Panc1 (cell line): ENCODE measurements around the gene FAM221B. TPM values are rescaled to one million over a fixed set of nuclear protein-coding genes. Genes with fewer than 3 reads are reported as not detected.

Experiments used
- ATAC-seq: fragments of 200-7000 bp; cut with Tn5 transposase; 2 replicates; pipeline ENCODE4 v1.9.1; 2020; ENCODE audit warnings: mild to moderate bottlenecking, moderate library complexity
- BruUV-seq: library from RNA; stranded (reverse); fragments of 400-500 nt; replicated peaks from 2 replicates; lab custom pipeline; 2021; lab: Mats Ljungman, UMichigan
- CTCF ChIA-PET: fragments of 300-600 bp; sonication (Branson Sonifier 250); formaldehyde crosslinking; loops from one replicate; lab custom pipeline; 2022; ENCODE audit warnings: antibody characterized with exemption; lab: Charles Lee
- POLR2A ChIA-PET: fragments of 300-600 bp; sonication (Branson Sonifier 250); formaldehyde crosslinking; loops from one replicate; lab custom pipeline; 2022; ENCODE audit warnings: antibody characterized with exemption; lab: Charles Lee
- DNase-seq: peaks from one replicate; pipeline ENCODE4 v3.0.0-alpha.2; 2010; ENCODE audit warnings: low read depth, low spot score
- H3K27ac ChIP-seq: 2 replicates; pipeline ENCODE4 v1.5.1; 2011; ENCODE audit warnings: mild to moderate bottlenecking, low read length, inconsistent platforms
- H3K27me3 ChIP-seq: fragments of 200-500 bp; sonication (Bioruptor generic); 2 replicates; pipeline ENCODE4 v1.6.0; 2014; ENCODE audit warnings: low read length, inconsistent platforms; ENCODE audit not compliant: control insufficient read depth, insufficient read depth
- H3K36me3 ChIP-seq: fragments of 200-500 bp; sonication (Bioruptor generic); 2 replicates; pipeline ENCODE4 v1.5.1; 2014; ENCODE audit warnings: inconsistent platforms, mild to moderate bottlenecking, low read length, moderate library complexity; ENCODE audit not compliant: control insufficient read depth, insufficient read depth
- H3K4me1 ChIP-seq: 2 replicates; pipeline ENCODE4 v1.5.1; 2011; ENCODE audit warnings: inconsistent platforms, mild to moderate bottlenecking, low read length, moderate library complexity; ENCODE audit not compliant: control insufficient read depth, insufficient read depth
- H3K4me3 ChIP-seq, 2 experiments: 2 replicates each; pipeline ENCODE4 v1.5.1; 2011 to 2012; ENCODE audit warnings: low read depth in 2 of 2, low read length in 2 of 2, mild to moderate bottlenecking in 2 of 2, inconsistent platforms in 1 of 2, moderate library complexity in 1 of 2
- H3K9me3 ChIP-seq: fragments of 200-500 bp; sonication (Bioruptor generic); 2 replicates; pipeline ENCODE4 v1.5.1; 2014; ENCODE audit warnings: low read depth, mild to moderate bottlenecking, inconsistent platforms, low read length, moderate library complexity; ENCODE audit not compliant: control insufficient read depth, insufficient read depth
- POLR2AphosphoS5 ChIP-seq: IDR thresholded peaks from 2 replicates; pipeline ENCODE4 v1.6.1; 2012; ENCODE audit warnings: mild to moderate bottlenecking, low read depth, low read length, moderate library complexity
- SIN3A ChIP-seq: IDR thresholded peaks from 2 replicates; pipeline ENCODE4 v1.6.1; 2012; ENCODE audit warnings: low read depth, mild to moderate bottlenecking, low read length, moderate library complexity, borderline replicate concordance; ENCODE audit not compliant: insufficient read depth
- TCF7L2 ChIP-seq: IDR thresholded peaks from 2 replicates; pipeline ENCODE4 v1.6.1; 2011; ENCODE audit warnings: mild to moderate bottlenecking, low read depth, low read length, inconsistent platforms
- in situ Hi-C: cut with HindIII; loops from 2 replicates; pipeline ENCODE4 v1.10.0; 2016; ENCODE audit warnings: low sequenced_read_pairs, low pct_unique_long_range_greater_than_20kb
- intact Hi-C: fragments of 100-400 bp; cut with micrococcal nuclease; formaldehyde crosslinking; loops from one replicate; pipeline ENCODE4 v1.10.0; 2022; ENCODE audit not compliant: unreplicated experiment
- total RNA-seq: library from RNA; stranded (reverse); gene quantifications from one replicate; pipeline ENCODE4 v1.2.1, GENCODE V29; 2021; ENCODE audit not compliant: unreplicated experiment
- TF ChIP-seq, protein P1 (sequence below): fragments of 450-650 bp; IDR thresholded peaks from 2 replicates; pipeline ENCODE4 v1.5.1; 2017; ENCODE audit warnings: mild to moderate bottlenecking
- TF ChIP-seq, protein P2 (sequence below), 2 experiments: IDR thresholded peaks; 2 replicates each; pipeline ENCODE4 v1.6.1; 2011 to 2012; ENCODE audit warnings: low read depth in 2 of 2, control low read depth in 1 of 2, low read length in 1 of 2, mild to moderate bottlenecking in 1 of 2, moderate library complexity in 1 of 2; ENCODE audit not compliant: insufficient read depth in 1 of 2

Gene FAM221B
- total RNA-seq, 1 experiment from 2014 or later: not detected

DNA sequence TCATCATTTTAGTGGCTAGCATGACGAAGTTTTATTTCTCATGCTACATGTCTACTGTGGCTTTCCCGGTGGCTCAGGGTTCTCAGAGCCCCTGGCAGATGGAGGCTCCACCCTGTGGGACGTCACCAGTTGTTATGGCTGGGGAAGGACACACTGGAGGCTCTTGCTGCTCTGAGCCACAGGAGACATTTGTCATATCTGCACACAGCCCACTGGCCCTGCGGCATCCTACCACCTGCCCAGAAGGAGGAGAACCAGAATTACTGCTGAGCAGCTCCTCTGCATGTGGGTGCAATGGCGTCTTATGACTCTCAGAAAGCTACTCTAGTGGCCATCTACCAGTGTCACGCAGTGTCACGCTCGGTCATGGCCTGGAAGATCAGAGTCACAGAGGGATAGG, 35.1 kb upstream of the FAM221B start:
- CTCF ChIA-PET: interaction anchor here (0.8 to 1.7 kb wide), 2 partner anchors 19 to 37 kb away, joined by 3 to 4 read pairs; no protein-coding TSS in a partner anchor
- POLR2A ChIA-PET: no interaction called here
- no peak for ATAC-seq
- Histone ChIP-seq H3K4me3 (no peak overlapping the region), H3K27me3 (0 out of 2 replicates have a peak, but pooled peaks cover 2% of the 10 kb centered on the region), H3K9me3 (no peaks in the 10 kb centered on the region), H3K27ac (no peak overlapping the region), H3K36me3 (no peaks in the 10 kb centered on the region), H3K4me1 (no peaks in the 10 kb centered on the region)
- intact Hi-C loops: no loop called here
- in situ Hi-C loops: no loop called here
- TF ChIP-seq TCF7L2: no peak
- TF ChIP-seq, protein P1, sequence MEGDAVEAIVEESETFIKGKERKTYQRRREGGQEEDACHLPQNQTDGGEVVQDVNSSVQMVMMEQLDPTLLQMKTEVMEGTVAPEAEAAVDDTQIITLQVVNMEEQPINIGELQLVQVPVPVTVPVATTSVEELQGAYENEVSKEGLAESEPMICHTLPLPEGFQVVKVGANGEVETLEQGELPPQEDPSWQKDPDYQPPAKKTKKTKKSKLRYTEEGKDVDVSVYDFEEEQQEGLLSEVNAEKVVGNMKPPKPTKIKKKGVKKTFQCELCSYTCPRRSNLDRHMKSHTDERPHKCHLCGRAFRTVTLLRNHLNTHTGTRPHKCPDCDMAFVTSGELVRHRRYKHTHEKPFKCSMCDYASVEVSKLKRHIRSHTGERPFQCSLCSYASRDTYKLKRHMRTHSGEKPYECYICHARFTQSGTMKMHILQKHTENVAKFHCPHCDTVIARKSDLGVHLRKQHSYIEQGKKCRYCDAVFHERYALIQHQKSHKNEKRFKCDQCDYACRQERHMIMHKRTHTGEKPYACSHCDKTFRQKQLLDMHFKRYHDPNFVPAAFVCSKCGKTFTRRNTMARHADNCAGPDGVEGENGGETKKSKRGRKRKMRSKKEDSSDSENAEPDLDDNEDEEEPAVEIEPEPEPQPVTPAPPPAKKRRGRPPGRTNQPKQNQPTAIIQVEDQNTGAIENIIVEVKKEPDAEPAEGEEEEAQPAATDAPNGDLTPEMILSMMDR: no peak
- TF ChIP-seq, protein P2, sequence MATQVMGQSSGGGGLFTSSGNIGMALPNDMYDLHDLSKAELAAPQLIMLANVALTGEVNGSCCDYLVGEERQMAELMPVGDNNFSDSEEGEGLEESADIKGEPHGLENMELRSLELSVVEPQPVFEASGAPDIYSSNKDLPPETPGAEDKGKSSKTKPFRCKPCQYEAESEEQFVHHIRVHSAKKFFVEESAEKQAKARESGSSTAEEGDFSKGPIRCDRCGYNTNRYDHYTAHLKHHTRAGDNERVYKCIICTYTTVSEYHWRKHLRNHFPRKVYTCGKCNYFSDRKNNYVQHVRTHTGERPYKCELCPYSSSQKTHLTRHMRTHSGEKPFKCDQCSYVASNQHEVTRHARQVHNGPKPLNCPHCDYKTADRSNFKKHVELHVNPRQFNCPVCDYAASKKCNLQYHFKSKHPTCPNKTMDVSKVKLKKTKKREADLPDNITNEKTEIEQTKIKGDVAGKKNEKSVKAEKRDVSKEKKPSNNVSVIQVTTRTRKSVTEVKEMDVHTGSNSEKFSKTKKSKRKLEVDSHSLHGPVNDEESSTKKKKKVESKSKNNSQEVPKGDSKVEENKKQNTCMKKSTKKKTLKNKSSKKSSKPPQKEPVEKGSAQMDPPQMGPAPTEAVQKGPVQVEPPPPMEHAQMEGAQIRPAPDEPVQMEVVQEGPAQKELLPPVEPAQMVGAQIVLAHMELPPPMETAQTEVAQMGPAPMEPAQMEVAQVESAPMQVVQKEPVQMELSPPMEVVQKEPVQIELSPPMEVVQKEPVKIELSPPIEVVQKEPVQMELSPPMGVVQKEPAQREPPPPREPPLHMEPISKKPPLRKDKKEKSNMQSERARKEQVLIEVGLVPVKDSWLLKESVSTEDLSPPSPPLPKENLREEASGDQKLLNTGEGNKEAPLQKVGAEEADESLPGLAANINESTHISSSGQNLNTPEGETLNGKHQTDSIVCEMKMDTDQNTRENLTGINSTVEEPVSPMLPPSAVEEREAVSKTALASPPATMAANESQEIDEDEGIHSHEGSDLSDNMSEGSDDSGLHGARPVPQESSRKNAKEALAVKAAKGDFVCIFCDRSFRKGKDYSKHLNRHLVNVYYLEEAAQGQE (IDR thresholded peaks at IDR 0.05; ENCODE audit: insufficient read depth in 1 of 2, low read depth in 2 of 2, low read length in 1 of 2): no peak
- no peak for TF ChIP-seq POLR2AphosphoS5
- TF ChIP-seq SIN3A: no peak
- no peak for DNase-seq
- BruUV-seq: no TSS peak

DNA sequence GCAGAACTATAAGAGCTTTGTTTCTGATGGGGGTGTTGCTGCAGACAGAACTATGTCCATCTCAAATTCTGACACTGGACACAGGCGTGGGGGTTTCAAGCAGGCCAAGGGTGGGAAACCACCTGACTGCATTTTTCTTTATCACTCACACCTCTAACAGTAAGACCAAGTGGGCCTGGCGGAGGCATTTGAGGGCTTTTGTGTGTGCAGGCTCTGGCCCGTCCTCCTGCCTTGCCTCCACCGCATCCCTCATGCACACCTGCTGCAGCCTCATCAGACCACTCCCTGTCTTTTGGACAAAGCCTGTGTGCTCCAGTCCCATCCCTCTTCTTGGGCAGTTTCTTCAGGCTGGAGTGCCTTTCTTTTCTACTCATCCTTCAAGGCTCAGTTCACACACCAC, 33.8 kb upstream of the FAM221B start:
- no peak for DNase-seq
- no peaks in the 10 kb centered on the region for H3K36me3 ChIP-seq
- no peaks in the 10 kb centered on the region for H3K4me1 ChIP-seq
- H3K9me3 ChIP-seq: no peaks in the 10 kb centered on the region
- no peak for ATAC-seq
- H3K27me3 ChIP-seq: 0 out of 2 replicates have a peak, but pooled peaks cover 2% of the 10 kb centered on the region
- no peak overlapping the region for H3K27ac ChIP-seq
- intact Hi-C loops: no loop called here
- no TSS peak for BruUV-seq
- ChIA-PET CTCF (no interaction called here), POLR2A (interaction anchor here (0.6 kb wide), 1 partner anchor 63 kb away, joined by 3 read pairs; no protein-coding TSS in a partner anchor)
- TF ChIP-seq SIN3A: no peak
- TF ChIP-seq, protein P1: no peak
- no peak for TF ChIP-seq TCF7L2
- no peak for TF ChIP-seq POLR2AphosphoS5
- TF ChIP-seq, protein P2 (IDR thresholded peaks at IDR 0.05; ENCODE audit: insufficient read depth in 1 of 2, low read depth in 2 of 2, low read length in 1 of 2): no peak
- in situ Hi-C loops: no loop called here
- no peak overlapping the region for H3K4me3 ChIP-seq
